NCI-H1930 (cell line): ENCODE data around the gene PCP2.
"Not testable (repeated sequence)": the region's sequence is repeated elsewhere in the genome, so short reads cannot be mapped to it uniquely, and the experiment has no call there.

ENCODE experiments used
- DNase-seq, 2 experiments: peaks; one replicate each; lab custom pipeline; 2025; lab: John Stamatoyannopoulos, UW

The PCP2 gene

GRCh38 chr19:7661744-7662538 is 28.4 kb upstream of the PCP2 start:
- DNase-seq: no peak

GRCh38 chr19:7658219-7658686 is 24.7 kb upstream of the PCP2 start:
- DNase-seq: no peak

GRCh38 chr19:7657131-7657751 is 23.7 kb upstream of the PCP2 start:
- DNase-seq: no peak

GRCh38 chr19:7655581-7655980 is 22.1 kb upstream of the PCP2 start:
- DNase-seq: no peak

GRCh38 chr19:7654401-7654800 is 20.9 kb upstream of the PCP2 start:
- DNase-seq: no peak

GRCh38 chr19:7652061-7652641 is 18.6 kb upstream of the PCP2 start:
- peak; percentile 47 to 83 for DNase-seq

- no peak for DNase-seq
Observed at GRCh38 chr19:7650148-7650547, 16.6 kb upstream of the PCP2 start.

GRCh38 chr19:7648265-7649014 is 14.9 kb upstream of the PCP2 start:
- DNase-seq: no peak

- DNase-seq: no peak
Observed at GRCh38 chr19:7647156-7647555, 13.6 kb upstream of the PCP2 start.

GRCh38 chr19:7646426-7646700 is 12.8 kb upstream of the PCP2 start:
- no peak for DNase-seq

- DNase-seq: no peak
Observed at GRCh38 chr19:7645656-7646425, 12.3 kb upstream of the PCP2 start.

GRCh38 chr19:7645163-7645562 is 11.6 kb upstream of the PCP2 start:
- DNase-seq: no peak

- no peak for DNase-seq
Observed at GRCh38 chr19:7644550-7644877, 11.0 kb upstream of the PCP2 start.

- not testable (repeated sequence) for DNase-seq
Observed at GRCh38 chr19:7643629-7644549, 10.4 kb upstream of the PCP2 start.

GRCh38 chr19:7643031-7643415 is 9.5 kb upstream of the PCP2 start:
- no peak for DNase-seq

GRCh38 chr19:7642295-7643030 is 8.9 kb upstream of the PCP2 start:
- DNase-seq: no peak

- DNase-seq: no peak
Observed at GRCh38 chr19:7641290-7642276, 8.1 kb upstream of the PCP2 start.

- no peak for DNase-seq
Observed at GRCh38 chr19:7640803-7641202, 7.3 kb upstream of the PCP2 start.

GRCh38 chr19:7639863-7640348 is 6.4 kb upstream of the PCP2 start:
- DNase-seq: no peak
